Fibroblast of lung (primary cell): Measurements from ENCODE around the gene TMEM256. TPM values are rescaled to one million over a fixed set of nuclear protein-coding genes. Genes with fewer than 3 reads are reported as not detected.

ENCODE experiments used
- DNase-seq, 2 donors: peaks; one replicate each; pipeline versions ENCODE4 v3.0.0 to v3.0.0-alpha.2; 2010; ENCODE audit warnings: low read depth in 2 of 2
- H2AFZ ChIP-seq: 2 replicates; pipeline ENCODE4 v1.5.1; 2012; ENCODE audit warnings: low read length, control low read depth, inconsistent platforms
- H3K27ac ChIP-seq: 2 replicates; pipeline ENCODE4 v1.5.1; 2011; ENCODE audit warnings: low read length, control low read depth; ENCODE audit not compliant: insufficient read depth
- H3K27me3 ChIP-seq: 2 replicates; pipeline ENCODE4 v1.5.1; 2011; ENCODE audit warnings: mild to moderate bottlenecking, low read length; ENCODE audit not compliant: control insufficient read depth, insufficient read depth
- H3K36me3 ChIP-seq: 2 replicates; pipeline ENCODE4 v1.5.1; 2011; ENCODE audit warnings: low read length; ENCODE audit not compliant: control insufficient read depth, insufficient read depth
- H3K4me1 ChIP-seq: 2 replicates; pipeline ENCODE4 v1.5.1; 2011; ENCODE audit warnings: low read length; ENCODE audit not compliant: control insufficient read depth, insufficient read depth; ENCODE audit errors: extremely low read depth
- H3K4me2 ChIP-seq: 2 replicates; pipeline ENCODE4 v1.5.1; 2011; ENCODE audit warnings: low read length, control low read depth; ENCODE audit not compliant: insufficient read depth; ENCODE audit errors: extremely low read depth
- H3K4me3 ChIP-seq, 4 experiments: fragments of 200-600 bp in 1 of 4; sonication (generic) in 1 of 4; replicated peaks in 1 of 4; 2 replicates each; pipeline ENCODE4 v1.5.1; 2011 to 2016; ENCODE audit warnings: low read length in 4 of 4, low read depth in 3 of 4, mild to moderate bottlenecking in 3 of 4, control low read depth in 2 of 4, inconsistent platforms in 1 of 4, mixed read lengths in 1 of 4; ENCODE audit not compliant: insufficient read depth in 1 of 4; ENCODE audit errors: control extremely low read depth in 1 of 4
- H3K79me2 ChIP-seq: 2 replicates; pipeline ENCODE4 v1.5.1; 2012; ENCODE audit warnings: mild to moderate bottlenecking, low read length, inconsistent platforms; ENCODE audit not compliant: control insufficient read depth, insufficient read depth
- H3K9ac ChIP-seq: 2 replicates; pipeline ENCODE4 v1.5.1; 2011; ENCODE audit warnings: mild to moderate bottlenecking, low read length, control low read depth; ENCODE audit not compliant: insufficient read depth
- H3K9me3 ChIP-seq: 2 replicates; pipeline ENCODE4 v1.5.1; 2012; ENCODE audit warnings: low read depth, low read length; ENCODE audit not compliant: control insufficient read depth, insufficient read depth
- H4K20me1 ChIP-seq: 2 replicates; pipeline ENCODE4 v1.5.1; 2011; ENCODE audit warnings: low read length; ENCODE audit not compliant: control insufficient read depth, insufficient read depth; ENCODE audit errors: extremely low read depth
- EZH2 ChIP-seq: IDR thresholded peaks from 2 replicates; pipeline ENCODE4 v1.5.1; 2012; ENCODE audit warnings: low read length, control low read depth, mild to moderate bottlenecking; ENCODE audit errors: missing control alignments
- polyA plus RNA-seq, 2 donors: library from polyadenylated mRNA; depleted of rRNA in 1 of 2; stranded (reverse) in 1 of 2; unstranded in 1 of 2; fragments of >200 nt; gene quantifications; 2 replicates each; pipeline ENCODE4 v1.2.1, GENCODE V29; 2011 to 2012; ENCODE audit warnings: missing spikeins in 1 of 2
- total RNA-seq: library from RNA; depleted of rRNA; stranded (reverse); fragments of >200 nt; gene quantifications from 2 replicates; pipeline ENCODE4 v1.2.1, GENCODE V29; 2014
- TF ChIP-seq, protein P1 (sequence below), 2 donors: IDR thresholded peaks in 1 of 2; conservative IDR thresholded peaks in 1 of 2; 1 replicate in 1 of 2; 2 replicates in 1 of 2; pipeline ENCODE4 v1.5.1; 2011 to 2012; ENCODE audit warnings: low read length in 2 of 2, control low read depth in 1 of 2, inconsistent platforms in 1 of 2, low read depth in 1 of 2, mild to moderate bottlenecking in 1 of 2

The TMEM256 gene
- total and polyA plus RNA-seq, 2 donors (not counting 1 experiment from before 2014, with no cell fraction given), result 59.1 to 206 TPM

DNA sequence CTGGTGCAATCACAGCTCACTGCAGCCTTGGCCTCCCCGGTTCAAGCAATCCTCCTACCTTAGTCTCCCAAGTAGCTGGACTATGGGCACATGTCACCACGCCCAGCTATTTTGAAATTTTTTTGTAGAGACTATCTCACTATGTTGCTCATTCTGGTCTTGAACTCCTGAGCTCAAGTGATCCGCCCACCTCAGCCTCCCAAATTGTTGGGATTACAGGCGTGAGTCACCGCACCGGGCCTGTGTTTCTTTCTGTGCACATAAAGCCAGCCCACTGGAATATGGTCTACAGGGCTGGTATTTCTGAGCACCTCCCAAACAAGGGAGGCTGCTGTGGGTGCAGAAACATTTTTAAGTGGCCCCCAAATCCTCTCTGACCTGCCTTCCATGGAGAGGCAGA, 40.6 kb downstream of the TMEM256 start:
- Histone ChIP-seq H3K36me3 (no peaks in the 10 kb centered on the region), H3K4me3 (no peak overlapping the region), H3K79me2 (no peaks in the 10 kb centered on the region), H3K4me2 (no peak overlapping the region), H3K27ac (no peak overlapping the region), H2AFZ (no peak overlapping the region), H3K9me3 (no peaks in the 10 kb centered on the region), H3K27me3 (no peaks in the 10 kb centered on the region), H3K9ac (no peak overlapping the region), H3K4me1 (no peaks in the 10 kb centered on the region), H4K20me1 (no peaks in the 10 kb centered on the region)
- no peak for DNase-seq
- TF ChIP-seq EZH2, result no peak
- TF ChIP-seq, protein P1, sequence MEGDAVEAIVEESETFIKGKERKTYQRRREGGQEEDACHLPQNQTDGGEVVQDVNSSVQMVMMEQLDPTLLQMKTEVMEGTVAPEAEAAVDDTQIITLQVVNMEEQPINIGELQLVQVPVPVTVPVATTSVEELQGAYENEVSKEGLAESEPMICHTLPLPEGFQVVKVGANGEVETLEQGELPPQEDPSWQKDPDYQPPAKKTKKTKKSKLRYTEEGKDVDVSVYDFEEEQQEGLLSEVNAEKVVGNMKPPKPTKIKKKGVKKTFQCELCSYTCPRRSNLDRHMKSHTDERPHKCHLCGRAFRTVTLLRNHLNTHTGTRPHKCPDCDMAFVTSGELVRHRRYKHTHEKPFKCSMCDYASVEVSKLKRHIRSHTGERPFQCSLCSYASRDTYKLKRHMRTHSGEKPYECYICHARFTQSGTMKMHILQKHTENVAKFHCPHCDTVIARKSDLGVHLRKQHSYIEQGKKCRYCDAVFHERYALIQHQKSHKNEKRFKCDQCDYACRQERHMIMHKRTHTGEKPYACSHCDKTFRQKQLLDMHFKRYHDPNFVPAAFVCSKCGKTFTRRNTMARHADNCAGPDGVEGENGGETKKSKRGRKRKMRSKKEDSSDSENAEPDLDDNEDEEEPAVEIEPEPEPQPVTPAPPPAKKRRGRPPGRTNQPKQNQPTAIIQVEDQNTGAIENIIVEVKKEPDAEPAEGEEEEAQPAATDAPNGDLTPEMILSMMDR (conservative IDR thresholded peaks at IDR 0.05 in 1 of 2, IDR thresholded peaks at IDR 0.05 in 1 of 2; ENCODE audit: low read depth in 1 of 2, low read length in 2 of 2), result no peak

DNA sequence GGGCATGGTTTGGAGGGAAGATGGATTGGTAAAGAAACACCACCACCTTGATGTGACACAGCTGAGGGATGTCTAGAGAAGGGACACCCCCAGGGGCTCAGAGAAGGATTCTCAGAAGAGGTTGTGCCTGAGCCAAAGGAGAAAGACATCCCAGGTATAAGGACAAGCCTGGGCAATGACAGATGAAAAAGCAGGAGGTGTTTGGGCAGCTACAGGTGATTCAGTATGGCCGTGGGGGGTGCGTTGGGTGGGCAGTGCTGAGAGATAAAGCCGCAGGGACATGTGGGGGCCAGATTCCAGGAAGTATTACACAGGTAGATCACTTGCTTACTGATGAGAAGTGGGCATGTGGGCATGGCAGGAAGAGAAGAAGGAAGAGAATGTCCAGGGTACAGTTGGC, 42.0 kb downstream of the TMEM256 start:
- no peak for DNase-seq
- H3K9ac ChIP-seq, result no peak overlapping the region
- no peaks in the 10 kb centered on the region for H3K9me3 ChIP-seq
- no peak overlapping the region for H3K4me3 ChIP-seq
- no peaks in the 10 kb centered on the region for H3K79me2 ChIP-seq
- no peaks in the 10 kb centered on the region for H3K4me1 ChIP-seq
- no peaks in the 10 kb centered on the region for H4K20me1 ChIP-seq
- no peaks in the 10 kb centered on the region for H3K27me3 ChIP-seq
- H3K27ac ChIP-seq, result no peak overlapping the region
- TF ChIP-seq, protein P1 (conservative IDR thresholded peaks at IDR 0.05 in 1 of 2, IDR thresholded peaks at IDR 0.05 in 1 of 2; ENCODE audit: low read depth in 1 of 2, low read length in 2 of 2), result no peak
- no peak for TF ChIP-seq EZH2
- H3K4me2 ChIP-seq, result no peak overlapping the region
- no peaks in the 10 kb centered on the region for H3K36me3 ChIP-seq
- H2AFZ ChIP-seq, result no peak overlapping the region

DNA sequence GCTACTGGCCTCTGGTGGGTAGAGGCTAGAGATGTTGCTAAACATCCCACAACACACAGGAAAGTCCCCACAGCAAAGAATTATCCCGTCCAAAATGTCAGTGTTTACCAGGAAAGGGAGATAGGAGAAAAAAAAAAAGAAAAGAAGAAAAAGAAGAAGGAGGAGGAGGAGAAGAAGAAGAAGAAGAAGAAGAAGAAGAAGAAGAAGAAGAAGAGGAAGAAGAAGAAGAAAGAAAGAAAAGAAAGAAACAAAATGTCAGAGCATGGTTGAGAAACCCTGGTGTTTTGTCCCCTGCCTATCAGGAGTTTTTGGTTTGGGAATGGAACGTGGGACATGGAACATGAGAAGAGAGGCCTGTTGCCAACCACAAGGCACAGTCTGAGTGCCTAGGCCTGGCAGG, 46.5 kb downstream of the TMEM256 start:
- peaks cover 12% of the 10 kb centered on the region for H3K79me2 ChIP-seq
- H3K9ac ChIP-seq, result no peak overlapping the region
- no peak overlapping the region for H2AFZ ChIP-seq
- no peaks in the 10 kb centered on the region for H3K27me3 ChIP-seq
- H4K20me1 ChIP-seq, result no peaks in the 10 kb centered on the region
- no peak overlapping the region for H3K4me3 ChIP-seq
- no peaks in the 10 kb centered on the region for H3K36me3 ChIP-seq
- H3K27ac ChIP-seq, result no peak overlapping the region
- H3K4me1 ChIP-seq, result peaks cover 15% of the 10 kb centered on the region
- no peak for DNase-seq
- no peaks in the 10 kb centered on the region for H3K9me3 ChIP-seq
- TF ChIP-seq, protein P1 (conservative IDR thresholded peaks at IDR 0.05 in 1 of 2, IDR thresholded peaks at IDR 0.05 in 1 of 2; ENCODE audit: low read depth in 1 of 2, low read length in 2 of 2), result no peak
- TF ChIP-seq EZH2, result no peak
- no peak overlapping the region for H3K4me2 ChIP-seq
